GM18951 (cell line): ENCODE measurements around the gene CCDC9B.

Experiments used
- POLR2A ChIP-seq: IDR thresholded peaks from 4 replicates; pipeline ENCODE4 v1.6.1; 2011; ENCODE audit warnings: mild to moderate bottlenecking; ENCODE audit not compliant: insufficient read length, insufficient read depth; ENCODE audit errors: extremely low read depth
- in situ Hi-C: fragments of 300-500 bp; cut with MboI; formaldehyde crosslinking; loops from one replicate; pipeline ENCODE4 v1.12.0; 2022; ENCODE audit warnings: low sequenced_read_pairs, mixed read lengths, inconsistent platforms; ENCODE audit not compliant: unreplicated experiment

CCDC9B gene

GRCh38 chr15:40346579-40347558, 6.1 kb upstream of the CCDC9B start:
- TF ChIP-seq POLR2A: no peak
- in situ Hi-C loops: loop anchor here (10.0 kb wide), 1 partner anchor 78 kb away; no protein-coding TSS in a partner anchor

GRCh38 chr15:40345867-40346578, 5.3 kb upstream of the CCDC9B start:
- no peak for TF ChIP-seq POLR2A
- in situ Hi-C loops: loop anchor here (10.0 kb wide), 1 partner anchor 79 kb away; no protein-coding TSS in a partner anchor

- in situ Hi-C loops: loop anchor here (10.0 kb wide), 1 partner anchor 79 kb away; no protein-coding TSS in a partner anchor
- no peak for TF ChIP-seq POLR2A
Observed at GRCh38 chr15:40345225-40345866, 4.6 kb upstream of the CCDC9B start.

- in situ Hi-C loops: loop anchor here (10.0 kb wide), 1 partner anchor 80 kb away; no protein-coding TSS in a partner anchor
- no peak for TF ChIP-seq POLR2A
Observed at GRCh38 chr15:40344631-40345120, 3.9 kb upstream of the CCDC9B start.

- in situ Hi-C loops: loop anchor here (10.0 kb wide), 1 partner anchor 81 kb away; no protein-coding TSS in a partner anchor
Observed at GRCh38 chr15:40344217-40344616, 3.5 kb upstream of the CCDC9B start.

GRCh38 chr15:40343512-40343911, 2.8 kb upstream of the CCDC9B start:
- in situ Hi-C loops: loop anchor here (10.0 kb wide), 1 partner anchor 81 kb away; no protein-coding TSS in a partner anchor
- no peak for TF ChIP-seq POLR2A

More at GRCh38 chr15:40344217-40344616, 3.5 kb upstream of the CCDC9B start:
- TF ChIP-seq POLR2A: no peak

- in situ Hi-C loops: loop anchor here (10.0 kb wide), 1 partner anchor 82 kb away; no protein-coding TSS in a partner anchor
- TF ChIP-seq POLR2A: no peak
Observed at GRCh38 chr15:40342416-40343320, 1.9 kb upstream of the CCDC9B start.

- in situ Hi-C loops: loop anchor here (10.0 kb wide), 1 partner anchor 85 kb away; no protein-coding TSS in a partner anchor
- TF ChIP-seq POLR2A: no peak
Observed at GRCh38 chr15:40340038-40340739, 550 bp downstream of the CCDC9B start.

- no peak for TF ChIP-seq POLR2A
- in situ Hi-C loops: no loop called here
Observed at GRCh38 chr15:40339621-40339945, 1.2 kb downstream of the CCDC9B start.

GRCh38 chr15:40338921-40339620, 1.7 kb downstream of the CCDC9B start:
- in situ Hi-C loops: no loop called here
- no peak for TF ChIP-seq POLR2A
